CD14-positive monocyte (primary cell): Measurements from ENCODE around the gene IFNG-AS1. TPM values are rescaled to one million over a fixed set of nuclear protein-coding genes. Genes with fewer than 3 reads are reported as not detected.

Experiments
- DNase-seq, 3 donors: peaks; one replicate each; pipeline ENCODE4 v3.0.0-alpha.2; 2011 to 2022
- H2AFZ ChIP-seq: 2 replicates; pipeline ENCODE4 v1.6.0; 2012; ENCODE audit warnings: mild to moderate bottlenecking, low read depth, low read length, inconsistent platforms; ENCODE audit not compliant: insufficient read depth, poor library complexity, severe bottlenecking
- H3K27ac ChIP-seq, 2 donors: 1 replicate in 1 of 2; 2 replicates in 1 of 2; pipeline ENCODE4 v1.5.1; 2012 to 2013; ENCODE audit warnings: low read length in 2 of 2, control low read depth in 1 of 2, inconsistent platforms in 1 of 2, low read depth in 1 of 2, mild to moderate bottlenecking in 1 of 2
- H3K27me3 ChIP-seq, 2 donors: one replicate each; pipeline versions ENCODE4 v1.6.0 to v1.6.1; 2011 to 2013; ENCODE audit warnings: low read length in 2 of 2; ENCODE audit not compliant: control insufficient read depth in 2 of 2, insufficient read depth in 2 of 2
- H3K36me3 ChIP-seq, 2 donors: replicated peaks in 1 of 2; 1 replicate in 1 of 2; 2 replicates in 1 of 2; pipeline versions ENCODE4 v1.5.1 to v1.6.1; 2012 to 2013; ENCODE audit warnings: low read length in 2 of 2, control low read depth in 1 of 2, inconsistent platforms in 1 of 2, mild to moderate bottlenecking in 1 of 2; ENCODE audit not compliant: insufficient read depth in 2 of 2, control insufficient read depth in 1 of 2
- H3K4me1 ChIP-seq, 2 donors: 1 replicate in 1 of 2; 2 replicates in 1 of 2; pipeline versions ENCODE4 v1.5.1 to v1.6.1; 2012 to 2013; ENCODE audit warnings: low read length in 2 of 2, control low read depth in 1 of 2, inconsistent platforms in 1 of 2, mild to moderate bottlenecking in 1 of 2, moderate library complexity in 1 of 2; ENCODE audit not compliant: insufficient read depth in 2 of 2, control insufficient read depth in 1 of 2
- H3K4me2 ChIP-seq: replicated peaks from 2 replicates; pipeline ENCODE3; 2012; ENCODE audit warnings: low read length, moderate library complexity, mild to moderate bottlenecking; ENCODE audit not compliant: poor library complexity, severe bottlenecking; ENCODE audit errors: extremely low read depth
- H3K4me3 ChIP-seq, 3 experiments: fragments of 200-600 bp in 1 of 3; sonication (generic) in 1 of 3; replicated peaks in 1 of 3; 1 replicate in 2 of 3; 2 replicates in 1 of 3; pipeline ENCODE4 v1.5.1; 2011 to 2013; ENCODE audit warnings: low read length in 3 of 3, mild to moderate bottlenecking in 3 of 3, control low read depth in 2 of 3, low read depth in 2 of 3, inconsistent platforms in 1 of 3, moderate library complexity in 1 of 3
- H3K79me2 ChIP-seq: 2 replicates; pipeline ENCODE4 v1.6.0; 2012; ENCODE audit warnings: mild to moderate bottlenecking, control low read depth, inconsistent platforms, low read length, moderate library complexity; ENCODE audit not compliant: insufficient read depth
- H3K9ac ChIP-seq: 2 replicates; pipeline ENCODE4 v1.6.0; 2017; ENCODE audit warnings: low read length, mild to moderate bottlenecking; ENCODE audit not compliant: insufficient read depth, poor library complexity, severe bottlenecking
- H3K9me3 ChIP-seq, 2 donors: replicated peaks in 1 of 2; 1 replicate in 1 of 2; 2 replicates in 1 of 2; pipeline versions ENCODE4 v1.5.1 to v1.6.1; 2012 to 2013; ENCODE audit warnings: low read length in 2 of 2, control low read depth in 1 of 2; ENCODE audit not compliant: control insufficient read depth in 1 of 2, insufficient read depth in 1 of 2
- H4K20me1 ChIP-seq: 2 replicates; pipeline ENCODE4 v1.6.0; 2012; ENCODE audit warnings: mild to moderate bottlenecking, low read length, control low read depth, moderate library complexity; ENCODE audit not compliant: insufficient read depth
- H3K27ac Mint-ChIP-seq, 7 donors: one replicate each; pipeline ENCODE4 v1.8.0; 2020; ENCODE audit warnings: mild to moderate bottlenecking in 7 of 7, mixed read lengths in 7 of 7, moderate library complexity in 6 of 7, inconsistent platforms in 2 of 7
- H3K27me3 Mint-ChIP-seq, 3 donors: one replicate each; pipeline ENCODE4 v1.8.0; 2021 to 2022; ENCODE audit warnings: low read depth in 3 of 3, mild to moderate bottlenecking in 3 of 3, mixed read lengths in 3 of 3, moderate library complexity in 3 of 3, inconsistent platforms in 1 of 3
- H3K36me3 Mint-ChIP-seq, 2 donors: one replicate each; pipeline ENCODE4 v1.8.0; 2020; ENCODE audit warnings: mixed read lengths in 2 of 2, inconsistent platforms in 1 of 2, mild to moderate bottlenecking in 1 of 2
- H3K4me1 Mint-ChIP-seq: one replicate; pipeline ENCODE4 v1.8.0; 2020; ENCODE audit warnings: mild to moderate bottlenecking, mixed read lengths
- H3K4me3 Mint-ChIP-seq, 2 donors: one replicate each; pipeline ENCODE4 v1.8.0; 2020; ENCODE audit warnings: mild to moderate bottlenecking in 2 of 2, mixed read lengths in 2 of 2, moderate library complexity in 1 of 2
- H3K9me3 Mint-ChIP-seq, 7 donors: one replicate each; pipeline ENCODE4 v1.8.0; 2020 to 2022; ENCODE audit warnings: mixed read lengths in 7 of 7, mild to moderate bottlenecking in 6 of 7, moderate library complexity in 6 of 7, inconsistent platforms in 2 of 7
- CTCF ChIP-seq: fragments of 200-600 bp; IDR thresholded peaks from one replicate; pipeline ENCODE4 v1.8.0; 2022; ENCODE audit warnings: antibody characterized with exemption, mild to moderate bottlenecking
- WGBS: methylation state at CpG from one replicate; pipeline ENCODE4 v1.1.5; 2013; ENCODE audit warnings: missing lambda C conversion rate; ENCODE audit not compliant: insufficient coverage; 5-methylcytosine and 5-hydroxymethylcytosine counted together
- intact Hi-C, 2 donors: fragments of 100-400 bp; cut with micrococcal nuclease; formaldehyde crosslinking; loops; one replicate each; pipeline versions ENCODE4 v1.15.0 to v1.15.1; 2023
- polyA plus RNA-seq, 3 donors: library from polyadenylated mRNA; depleted of rRNA in 1 of 3; unstranded in 2 of 3; stranded (reverse) in 1 of 3; fragments of 300-500 nt in 2 of 3; fragments of >200 nt in 1 of 3; fragmentation: Illumina TruSeq in 2 of 3; gene quantifications; 1 replicate in 2 of 3; 2 replicates in 1 of 3; pipeline ENCODE4 v1.2.3, GENCODE V29; 2012 to 2021

The IFNG-AS1 gene
- polyA plus RNA-seq, 3 donors: not detected

- DNase-seq: no peak
- Histone ChIP-seq H4K20me1 (no peaks in the 10 kb centered on the region), H3K36me3 (no peaks in the 10 kb centered on the region), H3K4me3 (no peak overlapping the region), H3K9ac (no peak overlapping the region), H3K79me2 (no peaks in the 10 kb centered on the region), H3K27me3 (no peaks in the 10 kb centered on the region), H3K27ac (no peak overlapping the region), H2AFZ (no peak overlapping the region), H3K9me3 (no peaks in the 10 kb centered on the region), H3K4me1 (no peaks in the 10 kb centered on the region), H3K4me2 (no peak overlapping the region)
- intact Hi-C loops: no loop called here
- no peaks in the 10 kb centered on the region for H3K27me3 Mint-ChIP-seq
- no peaks in the 10 kb centered on the region for H3K36me3 Mint-ChIP-seq
- H3K27ac Mint-ChIP-seq: no peak overlapping the region
- no peaks in the 10 kb centered on the region for H3K4me1 Mint-ChIP-seq
- WGBS: 70% methylated on average over 2 of the region's 4 CpGs
- TF ChIP-seq CTCF: no peak
- peaks cover 0 to 1% (median 0%) of the 10 kb centered on the region in 7 donors for H3K9me3 Mint-ChIP-seq
- no peak overlapping the region for H3K4me3 Mint-ChIP-seq
Measured at GRCh38 chr12:68016136-68016535, 26.9 kb downstream of the IFNG-AS1 start.

GRCh38 chr12:68018315-68018714, 29.1 kb downstream of the IFNG-AS1 start:
- no peak overlapping the region for H3K27ac ChIP-seq
- no peaks in the 10 kb centered on the region for H3K36me3 ChIP-seq
- H3K9ac ChIP-seq: no peak overlapping the region
- H2AFZ ChIP-seq: no peak overlapping the region
- no peaks in the 10 kb centered on the region for H3K4me1 ChIP-seq
- no peak overlapping the region for H3K4me2 ChIP-seq
- H4K20me1 ChIP-seq: no peaks in the 10 kb centered on the region
- no peaks in the 10 kb centered on the region for H3K79me2 ChIP-seq
- DNase-seq: no peak
- no peaks in the 10 kb centered on the region for H3K36me3 Mint-ChIP-seq
- peaks cover 0 to 1% (median 0%) of the 10 kb centered on the region in 7 donors for H3K9me3 Mint-ChIP-seq
- H3K4me1 Mint-ChIP-seq: no peaks in the 10 kb centered on the region
- no peak overlapping the region for H3K4me3 Mint-ChIP-seq
- intact Hi-C loops: no loop called here
- no peak overlapping the region for H3K4me3 ChIP-seq
- H3K27ac Mint-ChIP-seq: no peak overlapping the region
- no peaks in the 10 kb centered on the region for H3K27me3 Mint-ChIP-seq
- no peaks in the 10 kb centered on the region for H3K27me3 ChIP-seq
- H3K9me3 ChIP-seq: no peaks in the 10 kb centered on the region
- no peak for TF ChIP-seq CTCF
